ENCODE data around the gene HSPD1. TPM values are rescaled to one million over a fixed set of nuclear protein-coding genes. Genes with fewer than 3 reads are reported as not detected.
A peak's percentile ranks its signal among the peaks of the same experiment; 100 is the strongest.

The HSPD1 gene
- total and polyA plus RNA-seq, 2 of the 13 experiments (the other 11 are each of a cell fraction or from before 2014, with no cell fraction given) = 685 to 2,610 TPM

GRCh38 chr2:197499594-197500502 lies at the start of gene HSPD1, which contains the start of gene HSPE1 (continued):
- TF ChIP-seq ZNF280B (CRISPR knock-in tag; IDR thresholded peaks at IDR 0.05; ENCODE audit: borderline replicate concordance) (peak; percentile 90), KIAA2018 (CRISPR knock-in tag; IDR thresholded peaks at IDR 0.05; ENCODE audit: borderline replicate concordance) (no peak), CEBPG (CRISPR knock-in tag; IDR thresholded peaks at IDR 0.05) (peak; percentile 29), ZHX2 (IDR thresholded peaks at IDR 0.05; ENCODE audit: low read depth) (peak; percentile 95), ZHX2 (CRISPR knock-in tag; IDR thresholded peaks at IDR 0.05; ENCODE audit: borderline replicate concordance) (peak; percentile 92; the same call in 1 of the 2 replicates), SP1 (IDR thresholded peaks at IDR 0.05) (peak; percentile 97), SP1 (CRISPR knock-in tag; IDR thresholded peaks at IDR 0.05) (peak; percentile 100), GTF2F1 (IDR thresholded peaks at IDR 0.05; ENCODE audit: low read length) (0 out of 2 replicates have a peak, but pooled peaks have one; percentile 20), ZNF432 (CRISPR knock-in tag; IDR thresholded peaks at IDR 0.05; ENCODE audit: borderline replicate concordance) (peak; percentile 96), POLR2G (IDR thresholded peaks at IDR 0.05; ENCODE audit: low read depth, low read length) (peak; percentile 94), EP300 (IDR thresholded peaks at IDR 0.05; ENCODE audit: low read depth in 2 of 2, low read length in 2 of 2) (peak in 1 of 2 experiments; percentile 99; a peak in 3 of 4 replicates), EP300 (CRISPR knock-in tag; IDR thresholded peaks at IDR 0.05; ENCODE audit: borderline replicate concordance) (peak; percentile 69), ONECUT2 (CRISPR knock-in tag; IDR thresholded peaks at IDR 0.05) (0 out of 2 replicates have a peak, but pooled peaks have one; percentile 16)
